Activated T-cell treated with anti-CD3 and anti-CD28 coated beads, Interleukin-2, amount 50 U/mL, for 48 hours (primary cell): ENCODE results near the gene CPNE7.
"Not testable (repeated sequence)": the region's sequence is repeated elsewhere in the genome, so short reads cannot be mapped to it uniquely, and the experiment has no call there.

Source experiments
- DNase-seq, 2 experiments: peaks; one replicate each; pipeline ENCODE4 v3.0.0-alpha.2; 2020

Gene CPNE7

DNA sequence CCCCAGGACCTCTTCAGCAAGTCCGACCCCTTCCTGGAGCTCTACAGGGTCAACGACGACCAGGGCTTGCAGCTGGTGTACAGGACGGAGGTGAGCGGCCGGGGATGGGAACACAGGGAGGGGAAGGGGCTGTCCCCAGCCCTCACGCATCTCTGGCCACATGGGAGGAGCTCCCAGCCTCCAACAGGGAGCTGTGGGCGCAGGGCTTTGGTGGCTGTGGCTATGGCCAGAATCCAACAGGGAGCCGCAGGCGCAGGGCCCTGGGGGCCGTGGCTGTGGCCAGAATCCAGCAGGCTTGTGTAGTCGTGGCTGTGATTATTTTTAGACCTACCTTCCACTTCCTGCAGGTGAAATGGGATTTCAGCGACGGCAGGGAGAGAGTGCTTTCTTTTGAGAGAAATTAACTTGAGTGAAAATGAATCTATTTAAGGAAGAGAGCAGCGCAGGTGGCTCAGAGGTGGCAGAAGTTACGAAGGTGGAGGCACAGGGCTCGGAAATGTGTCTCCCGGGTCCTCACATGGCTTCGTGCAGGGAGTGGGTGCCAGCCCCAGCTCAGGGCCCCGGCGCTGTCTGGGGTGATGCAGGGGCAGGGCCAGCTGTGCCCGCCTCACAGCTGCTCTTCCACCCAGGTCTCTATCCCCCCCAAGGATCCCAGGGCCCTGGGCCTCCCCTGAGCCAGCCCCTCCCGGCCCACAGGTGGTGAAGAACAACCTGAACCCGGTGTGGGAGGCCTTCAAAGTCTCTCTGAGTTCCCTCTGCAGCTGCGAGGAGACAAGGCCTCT lies 9.4 kb downstream of the CPNE7 start:
- no peak for DNase-seq

DNA sequence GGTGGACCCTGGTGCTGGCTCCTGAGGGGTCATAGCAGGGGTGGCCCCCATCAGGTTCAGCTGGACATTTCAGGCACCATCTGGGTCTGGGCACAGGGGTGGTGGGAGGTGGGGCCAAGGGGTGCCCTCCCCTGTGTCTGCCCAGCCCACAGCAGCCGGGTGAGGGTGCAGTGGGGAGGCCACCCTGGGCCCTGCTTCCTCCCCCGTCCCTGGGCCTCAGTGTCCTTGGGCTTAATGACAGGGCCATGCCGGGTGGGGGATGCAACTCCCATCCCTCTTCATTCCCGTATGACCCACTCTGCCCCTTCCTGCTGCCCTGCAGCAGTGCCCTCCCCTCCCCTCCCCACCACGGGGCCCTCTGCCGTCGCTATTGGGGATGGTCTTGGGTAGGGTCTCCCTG lies 10.7 kb downstream of the CPNE7 start:
- DNase-seq = no peak

DNA sequence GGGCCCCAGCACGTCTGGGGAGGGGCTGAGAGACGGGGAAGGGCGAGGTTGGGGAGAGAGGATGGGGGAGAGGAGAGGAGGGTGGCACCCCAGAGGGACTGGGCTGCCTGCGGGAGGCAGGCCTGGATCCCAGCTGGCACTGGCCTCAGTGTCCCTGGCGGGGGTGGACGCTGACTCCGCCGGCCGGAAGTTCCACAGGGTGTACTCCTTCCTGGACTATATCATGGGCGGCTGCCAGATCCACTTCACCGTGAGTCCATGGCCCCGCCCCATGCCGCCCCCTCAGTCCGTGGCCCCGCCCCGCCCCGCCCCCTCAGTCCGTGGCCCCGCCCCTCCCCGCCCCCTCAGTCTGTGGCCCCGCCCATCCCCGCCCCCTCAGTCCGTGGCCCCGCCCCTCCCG lies 11.3 kb downstream of the CPNE7 start:
- DNase-seq = no peak

DNA sequence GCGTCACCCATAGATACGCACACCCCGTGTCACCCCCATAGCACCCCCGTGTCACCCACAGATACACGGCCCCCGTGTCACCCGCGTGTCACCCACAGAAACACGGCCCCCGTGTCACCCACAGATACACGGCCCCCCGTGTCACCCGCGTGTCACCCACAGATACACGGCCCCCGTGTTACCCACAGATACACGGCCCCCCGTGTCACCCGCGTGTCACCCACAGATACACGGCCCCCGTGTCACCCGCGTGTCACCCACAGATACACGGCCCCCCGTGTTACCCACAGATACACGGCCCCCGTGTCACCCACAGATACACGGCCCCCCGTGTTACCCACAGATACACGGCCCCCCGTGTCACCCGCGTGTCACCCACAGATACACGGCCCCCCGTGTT lies 12.1 kb downstream of the CPNE7 start:
- DNase-seq = not testable (repeated sequence)

DNA sequence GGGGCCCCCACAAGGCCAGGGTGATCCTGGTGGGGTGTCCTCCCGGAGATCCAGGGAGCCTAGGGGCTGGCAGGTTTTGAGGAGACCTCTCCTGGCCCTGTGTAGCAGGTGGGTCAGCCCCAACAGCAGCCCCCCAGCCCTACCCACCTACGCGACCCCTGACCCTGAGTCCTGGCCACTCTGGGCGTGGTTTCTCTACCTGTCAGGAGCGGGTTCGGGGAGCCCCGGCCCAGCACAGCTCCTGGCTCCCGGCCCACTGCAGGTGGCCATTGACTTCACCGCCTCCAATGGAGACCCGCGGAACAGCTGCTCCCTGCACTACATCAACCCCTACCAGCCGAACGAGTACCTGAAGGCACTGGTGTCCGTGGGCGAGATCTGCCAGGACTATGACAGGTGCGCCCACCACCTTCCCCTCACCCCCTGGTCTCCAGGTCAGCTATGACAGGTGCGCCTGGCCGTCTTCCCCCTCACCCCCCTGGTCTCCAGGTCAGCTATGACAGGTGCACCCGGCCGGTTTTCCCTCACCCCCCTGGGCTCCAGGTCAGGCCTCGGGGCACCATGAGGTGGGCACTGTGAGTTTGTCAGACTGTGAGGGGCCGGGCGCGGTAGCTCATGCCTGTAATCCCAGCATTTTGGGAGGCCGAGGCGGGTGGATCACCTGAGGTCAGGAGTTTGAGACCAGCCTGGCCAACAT lies 13.0 kb downstream of the CPNE7 start:
- DNase-seq = no peak

DNA sequence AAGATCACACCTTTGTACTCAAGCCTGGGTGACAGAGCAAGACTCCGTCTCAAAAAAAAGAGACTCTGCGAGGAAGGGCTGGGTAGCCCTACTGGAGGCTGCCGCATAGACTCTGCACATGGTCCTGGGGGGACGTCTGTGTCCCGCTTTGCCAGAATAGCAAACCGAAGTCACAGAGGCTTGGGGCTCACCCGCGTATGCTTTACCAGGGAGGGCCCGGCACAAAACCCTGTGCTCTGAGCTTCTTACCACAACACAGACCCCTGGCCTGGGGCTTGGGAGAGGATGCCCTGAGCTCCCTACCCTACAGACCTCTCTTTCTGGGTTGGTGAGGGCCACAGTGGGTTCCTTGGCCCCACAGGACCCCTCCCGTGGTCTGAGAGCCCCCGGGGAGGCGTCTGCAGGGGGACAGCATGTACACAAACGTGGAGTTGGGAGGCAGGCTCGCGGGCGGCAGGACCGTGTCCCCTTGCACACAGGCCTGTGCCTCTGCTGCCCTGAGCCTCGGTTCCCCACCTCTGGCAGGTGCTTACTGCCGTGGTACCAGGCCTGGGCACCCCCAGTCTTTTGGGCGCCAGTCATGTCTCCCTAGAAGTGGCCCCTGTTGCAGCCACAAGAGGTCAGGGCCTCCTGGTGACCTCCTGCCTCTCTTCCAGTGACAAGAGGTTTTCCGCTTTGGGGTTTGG lies 13.8 kb downstream of the CPNE7 start:
- DNase-seq = no peak

DNA sequence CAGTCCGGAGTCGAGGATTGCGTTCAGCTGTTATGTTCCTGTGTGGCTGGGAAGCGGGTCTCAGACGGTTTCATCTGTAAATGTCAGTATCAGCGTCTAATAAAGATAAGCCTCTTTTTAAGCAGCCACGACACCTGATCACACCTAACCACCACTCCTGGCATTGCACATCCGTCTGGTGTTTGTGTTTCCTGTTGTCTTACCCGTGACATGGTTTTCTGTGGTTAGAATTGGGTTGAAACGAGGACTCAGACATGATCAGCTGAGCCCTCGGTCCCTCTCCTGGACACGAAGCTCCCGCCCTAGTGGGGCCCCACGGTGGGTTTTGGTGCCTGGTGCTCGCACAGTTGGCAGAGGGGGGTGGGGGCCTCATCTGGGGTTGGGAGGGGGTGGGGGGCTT lies 18.3 kb downstream of the CPNE7 start:
- no peak for DNase-seq

DNA sequence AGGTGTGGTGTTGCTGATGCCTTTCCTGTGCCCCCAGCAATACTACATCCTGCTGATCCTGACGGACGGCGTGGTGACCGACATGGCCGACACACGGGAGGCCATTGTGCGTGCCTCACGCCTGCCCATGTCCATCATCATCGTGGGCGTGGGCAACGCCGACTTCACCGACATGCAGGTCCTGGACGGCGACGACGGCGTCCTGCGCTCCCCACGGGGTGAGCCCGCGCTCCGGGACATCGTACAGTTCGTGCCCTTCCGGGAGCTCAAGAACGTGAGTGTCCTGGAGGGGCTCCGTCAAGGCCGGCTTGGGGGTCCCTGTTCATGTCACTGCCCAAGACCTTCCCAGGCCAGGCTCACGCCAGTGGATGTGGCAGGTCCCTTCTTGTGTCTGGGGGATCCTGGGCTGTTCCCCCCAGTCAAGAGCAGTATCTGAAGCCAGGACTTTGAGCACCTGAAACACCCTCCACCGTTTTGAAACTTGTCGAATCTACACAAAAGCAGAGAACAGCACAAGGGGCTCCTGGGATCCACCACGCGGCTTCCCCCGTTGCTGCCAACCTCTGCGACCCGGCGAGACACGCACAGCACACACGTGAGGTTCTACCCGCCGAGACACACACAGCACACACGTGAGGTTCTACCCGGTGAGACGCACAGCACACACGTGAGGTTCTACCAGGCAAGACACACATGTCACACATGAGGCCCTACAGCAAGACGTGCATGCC lies 19.9 kb downstream of the CPNE7 start:
- DNase-seq = no peak

DNA sequence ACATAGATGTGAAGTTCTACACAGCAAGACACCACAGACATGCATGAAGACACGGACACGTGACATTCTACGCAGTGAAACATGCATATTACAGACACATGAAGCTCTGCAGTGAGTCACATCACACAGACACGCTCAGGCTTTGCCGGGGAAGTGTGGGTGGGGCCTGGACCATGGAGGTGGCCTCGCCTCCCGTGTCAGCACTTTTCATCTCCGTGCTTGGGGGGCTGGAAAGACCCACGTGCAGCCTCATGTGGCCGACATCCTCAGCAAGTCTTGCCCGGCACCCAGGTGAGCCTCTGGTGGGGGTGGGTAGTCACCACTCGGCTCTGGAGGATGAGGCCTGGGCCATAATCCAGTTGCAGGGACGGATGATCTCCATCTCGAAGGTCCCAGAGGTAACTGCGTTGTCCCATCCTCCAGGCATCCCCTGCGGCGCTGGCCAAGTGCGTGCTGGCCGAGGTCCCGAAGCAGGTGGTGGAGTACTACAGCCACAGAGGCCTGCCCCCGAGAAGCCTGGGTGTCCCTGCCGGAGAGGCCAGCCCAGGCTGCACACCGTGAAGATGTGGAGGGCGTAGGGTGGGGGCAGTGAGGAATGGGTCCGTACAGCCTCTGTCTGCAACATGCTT lies 20.6 kb downstream of the CPNE7 start:
- DNase-seq = no peak

DNA sequence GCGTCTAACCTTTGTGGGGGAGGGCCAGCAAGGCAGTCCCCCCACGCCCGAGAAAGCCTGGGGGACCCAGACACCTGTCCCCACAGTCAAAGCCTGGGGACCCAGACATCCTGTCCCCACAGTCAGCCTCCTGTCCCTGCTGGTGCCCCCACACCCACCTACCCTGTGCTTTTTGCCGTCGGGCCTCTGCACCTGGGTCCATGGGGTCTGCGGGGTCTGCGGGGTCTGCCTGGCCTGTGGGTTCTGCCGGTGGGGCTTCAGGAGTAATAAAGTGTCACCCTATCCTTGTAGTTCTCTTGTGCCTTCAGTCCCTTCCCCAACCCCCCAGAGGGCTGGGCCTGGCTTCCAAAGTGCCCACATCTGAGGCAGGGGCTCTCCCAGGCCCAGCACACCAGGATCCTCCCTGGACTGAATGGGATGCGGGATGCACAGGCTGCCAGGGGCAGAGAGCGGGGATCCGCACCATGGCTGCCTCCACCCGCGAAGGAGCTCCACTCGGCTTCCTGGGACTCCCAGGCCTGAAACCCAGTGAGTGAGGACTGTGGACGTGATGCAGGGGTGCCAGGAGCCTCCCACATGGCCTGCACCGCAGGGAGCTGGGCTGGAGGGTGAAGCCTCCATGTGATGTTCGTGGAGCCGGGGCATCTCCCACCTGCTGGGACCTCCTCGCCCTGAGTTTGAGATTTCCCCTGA lies 21.5 kb downstream of the CPNE7 start:
- no peak for DNase-seq

DNA sequence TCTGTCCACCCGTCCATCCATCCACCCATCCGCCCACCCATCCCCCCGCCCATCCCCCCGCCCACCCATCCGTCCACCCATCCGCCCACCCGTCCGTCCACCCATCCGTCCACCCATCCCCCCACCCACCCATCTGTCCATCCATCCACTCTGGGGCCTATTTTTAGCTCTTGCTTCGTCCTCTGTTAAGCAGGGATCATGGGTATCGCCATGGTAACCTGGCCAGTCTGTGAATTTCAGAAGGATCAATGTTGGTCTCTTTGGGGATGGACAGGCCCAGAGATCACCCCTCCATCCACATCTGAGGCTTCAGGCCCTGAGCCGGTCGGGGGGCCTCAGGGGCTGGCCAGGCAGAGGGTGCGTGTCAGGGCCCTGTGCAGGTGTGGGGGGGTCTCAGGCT lies 22.6 kb downstream of the CPNE7 start:
- no peak for DNase-seq

DNA sequence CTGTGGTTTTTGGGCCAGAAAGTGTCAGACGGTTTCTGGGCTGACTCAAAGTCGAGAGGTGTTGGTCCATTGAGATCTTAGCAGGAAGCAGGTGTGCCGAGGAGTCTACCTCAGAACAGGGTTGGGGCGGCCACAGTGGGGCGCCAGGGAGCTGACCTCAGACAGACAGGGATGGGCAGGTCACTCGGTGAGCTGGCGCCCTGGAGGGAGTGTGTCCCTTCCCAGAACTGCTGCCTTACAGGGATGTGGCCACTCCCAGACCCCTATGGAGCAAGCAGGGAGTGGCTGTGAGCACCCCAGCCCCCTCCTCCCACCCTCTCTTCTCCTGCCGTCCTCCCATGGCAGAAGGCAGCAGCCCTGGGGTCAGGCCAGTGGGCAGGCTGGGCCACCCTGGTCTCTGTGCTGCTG lies 23.9 kb downstream of the CPNE7 start:
- DNase-seq = peak; percentile 51 to 66

DNA sequence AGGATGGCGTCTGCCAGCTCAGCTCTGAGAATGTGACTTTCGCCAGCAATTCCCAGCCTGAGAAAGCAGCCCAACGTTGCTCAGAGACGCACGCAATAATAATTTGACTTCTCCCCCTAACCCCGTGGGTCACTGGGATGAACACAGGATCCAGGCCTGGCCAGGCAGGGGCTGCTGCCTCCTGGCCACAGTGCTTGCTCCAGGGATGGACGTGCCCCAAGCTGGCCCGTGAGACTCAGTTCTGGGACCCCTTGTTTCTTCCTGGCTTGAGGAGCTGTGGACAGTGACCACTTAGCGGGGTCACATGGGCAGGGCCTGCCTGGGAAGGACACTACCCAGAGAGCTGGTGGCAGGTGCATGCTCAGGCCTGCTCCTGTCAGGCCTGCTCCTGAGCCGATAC lies 24.3 kb downstream of the CPNE7 start:
- DNase-seq = no peak

DNA sequence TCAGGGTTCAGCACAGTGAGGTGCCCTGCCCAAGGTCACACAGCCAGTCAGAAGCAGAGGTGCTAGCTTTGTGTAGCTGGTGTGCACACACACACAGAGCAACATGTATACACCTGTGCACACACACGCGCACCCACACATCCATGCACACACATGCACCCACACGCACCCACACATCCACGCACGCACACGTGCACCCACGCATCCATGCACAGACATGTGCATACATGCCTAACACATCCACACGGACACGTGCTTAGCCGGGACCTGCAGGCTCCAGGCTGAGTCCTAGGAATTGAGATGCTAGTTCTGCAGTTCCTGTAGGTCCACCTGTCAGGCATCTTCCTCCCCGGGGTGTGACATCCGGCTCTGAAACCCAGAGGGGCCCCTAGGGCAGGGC lies 24.9 kb downstream of the CPNE7 start:
- no peak for DNase-seq

DNA sequence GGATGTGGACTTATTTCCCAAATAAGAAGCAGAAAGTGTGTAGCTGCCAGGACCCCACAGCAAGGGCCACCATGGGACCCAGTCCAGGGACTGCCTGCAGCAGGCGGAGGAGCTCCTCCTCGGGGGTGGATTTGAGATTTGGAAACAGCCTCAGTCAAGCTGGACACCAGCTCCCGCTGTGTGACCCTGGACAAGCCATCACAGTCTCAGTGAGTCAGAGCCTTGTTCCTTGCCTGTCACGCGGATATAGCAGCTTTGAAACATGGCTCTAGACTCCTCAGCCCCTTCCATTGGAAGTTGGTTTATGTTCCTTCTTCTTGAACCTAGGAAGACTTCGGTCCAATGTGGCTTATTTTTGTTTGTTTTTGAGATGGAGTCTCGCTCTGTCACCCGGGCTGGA lies 25.4 kb downstream of the CPNE7 start:
- no peak for DNase-seq

DNA sequence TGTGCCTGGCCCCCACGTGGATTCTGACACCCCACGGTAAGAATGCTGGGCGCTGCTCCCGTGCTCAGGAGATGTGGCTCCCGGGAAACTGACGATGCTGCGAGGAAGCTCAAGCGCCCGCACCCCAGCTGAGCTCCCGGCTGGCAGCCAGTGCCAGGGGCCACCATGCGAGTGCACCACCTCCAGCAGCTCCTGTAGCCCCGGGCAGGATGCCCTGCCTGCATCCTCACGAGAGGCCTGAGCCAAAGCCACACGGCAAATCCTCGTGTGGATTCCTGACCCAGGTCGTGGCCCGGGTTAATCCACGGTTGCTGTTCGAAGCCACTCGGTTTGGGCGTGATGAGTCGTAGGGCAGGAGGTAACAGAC lies 26.3 kb downstream of the CPNE7 start:
- DNase-seq = no peak

DNA sequence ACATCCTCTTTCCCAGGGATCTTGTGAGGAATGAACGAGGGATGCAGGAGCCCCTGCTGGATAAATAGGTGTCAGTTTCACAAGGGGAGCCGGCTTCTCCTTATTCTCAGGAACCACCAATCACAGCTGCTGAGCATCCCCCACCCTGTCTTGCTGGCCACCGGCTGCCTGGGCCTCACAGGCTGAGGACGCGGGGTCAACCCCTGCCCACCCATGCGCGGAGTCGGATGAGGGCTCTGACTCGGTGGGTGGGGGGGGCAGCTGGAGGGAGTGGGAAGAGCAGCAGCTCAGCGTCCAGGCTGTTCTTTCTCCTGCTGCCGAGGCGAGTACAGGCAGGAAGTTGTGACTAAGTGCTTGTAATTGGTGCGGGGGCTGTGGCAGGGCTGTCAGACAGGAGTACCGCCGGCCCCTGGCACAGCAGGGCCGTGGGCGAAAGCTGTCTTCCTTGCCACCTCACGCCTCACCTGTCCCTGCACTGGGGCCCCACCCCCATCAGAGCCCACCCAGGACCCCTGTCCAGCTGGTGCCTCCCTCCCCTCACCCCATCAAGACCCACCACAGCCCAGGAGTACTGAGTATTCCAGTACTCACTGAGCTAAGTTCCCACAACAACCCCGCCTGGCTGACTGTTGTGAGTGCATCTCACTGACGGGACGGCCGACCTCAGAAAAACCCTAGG lies 26.9 kb downstream of the CPNE7 start:
- peak; percentile 76 to 81 for DNase-seq

DNA sequence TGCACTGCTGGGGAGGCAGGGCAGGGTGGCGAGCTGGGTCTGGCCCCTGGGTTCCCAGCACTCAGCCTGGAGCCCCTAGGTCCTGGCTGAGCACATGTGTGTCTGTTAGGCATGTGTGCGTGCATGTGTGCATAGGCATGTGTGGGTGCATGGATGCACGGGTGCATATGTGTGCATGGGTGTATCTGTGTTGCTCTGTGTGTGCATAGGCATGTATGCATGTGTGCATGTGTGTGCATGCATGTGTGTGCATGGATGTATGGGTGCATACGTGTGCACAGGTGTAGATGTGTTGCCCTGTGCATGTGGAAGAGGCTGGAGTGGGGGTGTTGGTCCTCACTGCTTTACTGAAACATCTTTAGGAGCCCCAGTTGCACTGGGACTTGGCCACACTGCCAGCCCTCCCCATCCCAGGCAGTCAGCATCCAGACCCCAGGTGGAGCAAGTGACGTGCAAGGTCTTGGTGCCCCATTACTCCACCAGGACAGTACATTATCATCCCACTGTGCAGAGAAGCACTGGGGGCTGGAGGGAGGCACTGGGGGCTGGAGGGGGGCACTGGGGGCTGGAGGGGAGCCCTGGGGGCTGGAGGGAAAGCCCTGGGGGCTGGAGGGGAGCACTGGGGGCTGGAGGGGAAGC lies 27.5 kb downstream of the CPNE7 start:
- no peak for DNase-seq

DNA sequence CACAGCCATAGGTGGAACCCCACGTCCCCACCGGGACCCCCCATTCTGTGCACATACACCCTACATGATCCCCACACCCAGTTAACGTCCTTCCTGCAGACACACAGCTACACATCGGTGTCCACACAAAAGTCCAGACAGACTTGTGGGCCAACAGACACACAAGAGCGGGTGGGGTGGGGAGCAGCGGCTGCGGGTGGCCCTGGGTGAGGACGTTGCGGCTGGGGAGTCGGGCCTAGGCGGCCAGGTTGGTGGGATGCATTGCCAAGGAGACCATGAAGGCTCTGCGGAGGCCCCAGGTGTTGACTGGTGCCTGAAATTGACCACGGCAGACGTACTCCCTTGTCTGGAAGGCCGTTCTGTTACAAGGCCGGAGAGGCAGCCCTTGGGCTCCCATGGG lies 29.2 kb downstream of the CPNE7 start:
- no peak for DNase-seq

DNA sequence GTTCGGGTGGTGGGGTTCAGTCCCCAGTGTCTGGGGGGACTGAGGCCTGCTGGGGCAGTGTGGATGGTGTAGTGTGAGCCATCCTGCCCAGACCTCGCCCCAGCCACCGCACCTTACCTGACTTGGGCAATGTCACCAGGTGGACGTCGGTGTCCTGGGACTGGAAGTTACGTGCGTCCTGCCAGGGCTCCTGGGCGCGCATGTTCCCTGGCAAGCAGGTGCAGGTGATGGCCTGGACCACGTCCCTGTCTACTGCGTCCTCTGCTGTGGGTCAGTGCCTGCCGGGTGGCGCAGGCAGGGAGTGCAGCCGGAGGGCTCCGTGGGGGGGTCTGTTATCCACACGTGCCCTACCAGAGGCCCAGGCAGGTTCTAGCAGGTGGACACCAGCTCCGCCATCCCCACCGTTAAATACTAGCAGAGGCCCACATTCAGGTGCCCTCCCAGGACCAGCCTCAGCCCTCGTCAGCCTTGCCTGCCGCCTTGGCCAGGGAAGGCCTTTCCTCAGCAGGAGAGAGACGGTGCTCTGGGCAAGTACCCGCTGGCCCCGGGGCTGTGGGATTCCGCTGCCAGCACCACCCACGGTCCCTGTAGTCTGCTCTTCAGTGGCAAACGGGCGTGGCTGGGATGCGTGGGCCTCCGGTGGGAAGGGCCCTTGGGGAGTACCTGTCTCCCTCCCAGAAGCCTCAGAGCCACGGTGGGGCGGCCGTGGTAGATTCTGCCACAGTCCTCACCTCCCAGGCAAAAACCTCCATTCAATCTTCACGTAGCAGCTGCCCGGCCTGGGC lies 29.8 kb downstream of the CPNE7 start:
- no peak for DNase-seq
